HG03439 (cell line): Measurements from ENCODE around the gene PRR20D.
"Not testable (repeated sequence)": the region's sequence is repeated elsewhere in the genome, so short reads cannot be mapped to it uniquely, and the experiment has no call there.

Experiments
- ATAC-seq: cut with Tn5 transposase; IDR thresholded peaks from one replicate; pipeline ENCODE4 v1.9.1; 2021; ENCODE audit warnings: mild to moderate bottlenecking, moderate library complexity; ENCODE audit not compliant: unreplicated experiment

Gene PRR20D

GRCh38 chr13:57160332-57160731 lies at the start of gene PRR20D:
Gene PRR20D (plus strand): TSS chr13:57160632. CDS start chr13:57161019, 387 bp downstream.
- not testable (repeated sequence) for ATAC-seq

- ATAC-seq = no peak
Measured at GRCh38 chr13:57114945-57115344, 45.5 kb upstream of the PRR20D start.

GRCh38 chr13:57123681-57124080 lies 36.8 kb upstream of the PRR20D start:
- no peak for ATAC-seq

GRCh38 chr13:57128909-57129308 lies 31.5 kb upstream of the PRR20D start:
- no peak for ATAC-seq

- ATAC-seq = no peak
Measured at GRCh38 chr13:57136093-57136492, 24.3 kb upstream of the PRR20D start.

- ATAC-seq = no peak
Measured at GRCh38 chr13:57137585-57137984, 22.8 kb upstream of the PRR20D start.

- ATAC-seq = no peak
Measured at GRCh38 chr13:57138988-57139387, 21.4 kb upstream of the PRR20D start.

- not testable (repeated sequence) for ATAC-seq
Measured at GRCh38 chr13:57139781-57140180, 20.7 kb upstream of the PRR20D start.

- not testable (repeated sequence) for ATAC-seq
Measured at GRCh38 chr13:57140235-57140968, 20.0 kb upstream of the PRR20D start, which contains the start of gene PRR20A. Gene PRR20A (plus strand): TSS chr13:57140918. CDS start chr13:57141305, 387 bp downstream.

GRCh38 chr13:57147188-57147587 lies 13.2 kb upstream of the PRR20D start, which contains the start of gene PRR20B:
Gene PRR20B (plus strand): TSS chr13:57147488. CDS start chr13:57147875, 387 bp downstream.
- ATAC-seq = not testable (repeated sequence)

- not testable (repeated sequence) for ATAC-seq
Measured at GRCh38 chr13:57148106-57148505, 12.3 kb upstream of the PRR20D start.

GRCh38 chr13:57153761-57154160 lies 6.7 kb upstream of the PRR20D start, which contains the start of gene PRR20C:
Gene PRR20C (plus strand): TSS chr13:57154061. CDS start chr13:57154448, 387 bp downstream.
- ATAC-seq = not testable (repeated sequence)

- ATAC-seq = not testable (repeated sequence)
Measured at GRCh38 chr13:57166897-57167296, 6.5 kb downstream of the PRR20D start, which contains the start of gene PRR20E. Gene PRR20E (plus strand): TSS chr13:57167197. CDS start chr13:57167584, 387 bp downstream.

GRCh38 chr13:57191667-57192066 lies 31.2 kb downstream of the PRR20D start:
- ATAC-seq = no peak

GRCh38 chr13:57212989-57213388 lies 52.6 kb downstream of the PRR20D start:
- ATAC-seq = no peak
